NCI-H524 (cell line): ENCODE results near the gene GPR89A.
"Not testable (repeated sequence)": the region's sequence is repeated elsewhere in the genome, so short reads cannot be mapped to it uniquely, and the experiment has no call there.

Source experiments
- DNase-seq, 2 experiments: peaks; one replicate each; lab custom pipeline; 2025; lab: John Stamatoyannopoulos, UW

The GPR89A gene

DNA sequence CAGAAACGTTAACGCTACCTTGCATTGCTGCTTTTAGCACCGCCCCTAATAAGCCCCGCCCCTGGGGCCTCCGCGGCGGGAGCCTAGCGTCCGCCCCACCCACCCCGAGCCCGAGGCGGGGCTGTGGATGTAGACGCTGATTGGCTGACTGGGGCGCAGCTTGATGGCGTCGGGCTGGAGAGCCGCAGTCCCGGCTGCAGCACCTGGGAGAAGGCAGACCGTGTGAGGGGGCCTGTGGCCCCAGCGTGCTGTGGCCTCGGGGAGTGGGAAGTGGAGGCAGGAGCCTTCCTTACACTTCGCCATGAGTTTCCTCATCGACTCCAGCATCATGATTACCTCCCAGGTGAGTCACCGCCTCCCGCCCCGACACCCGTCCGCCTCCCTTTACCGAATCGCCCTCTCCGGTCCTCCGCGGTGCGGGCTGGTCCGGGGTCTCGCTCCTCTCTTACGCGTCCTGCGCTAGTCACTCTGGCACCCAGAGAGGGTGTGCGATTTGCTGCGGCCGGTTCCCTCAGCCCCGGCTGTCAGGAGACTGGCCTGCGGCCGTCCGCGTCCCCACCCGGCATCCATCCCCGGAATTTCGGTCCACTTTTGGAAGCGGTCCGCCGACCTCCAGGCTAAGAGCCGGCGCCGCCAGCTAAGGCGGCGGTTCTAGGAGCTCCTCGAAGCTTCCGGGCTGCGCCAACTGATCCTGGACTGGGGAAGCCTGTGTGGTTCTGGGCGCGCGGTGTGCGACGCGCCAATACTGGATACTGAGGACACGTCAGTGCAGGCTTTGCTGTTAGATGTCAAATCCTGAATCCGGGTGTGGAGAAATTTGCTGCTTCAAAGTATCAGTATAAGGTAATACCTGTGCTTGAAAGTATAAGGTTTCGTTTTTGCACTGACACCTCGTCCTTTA lies at the start of gene GPR89A:
Gene GPR89A, plus strand, starts transcription at position 156 of the 901 bp plus-strand sequence. Its CDS starts 146 bp downstream, at position 302.
- peak; percentile 81 to 87 for DNase-seq

- not testable (repeated sequence) for DNase-seq
Measured at GRCh38 chr1:145586820-145587219, 21.0 kb upstream of the GPR89A start.

GRCh38 chr1:145590806-145591205 lies 17.0 kb upstream of the GPR89A start:
- not testable (repeated sequence) for DNase-seq

- DNase-seq = not testable (repeated sequence)
Measured at GRCh38 chr1:145592347-145592746, 15.4 kb upstream of the GPR89A start.

DNA sequence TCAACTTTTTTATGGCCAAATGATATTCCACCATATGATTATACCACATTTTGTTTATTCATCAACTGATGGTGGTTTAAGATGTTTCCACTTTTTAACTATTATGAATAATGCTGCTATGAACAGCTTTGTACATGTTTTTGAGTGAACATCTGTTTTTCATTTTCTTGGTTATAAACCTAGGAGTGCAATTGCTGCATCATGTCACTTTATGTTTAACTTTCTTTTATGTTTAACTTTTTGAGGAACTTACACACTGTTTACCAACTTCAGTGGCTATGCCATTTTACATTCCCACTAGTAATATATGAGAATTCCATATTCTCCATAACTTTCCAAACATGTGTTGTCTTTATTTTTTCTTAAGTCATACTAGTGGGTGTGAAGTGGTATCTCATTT lies 12.4 kb upstream of the GPR89A start:
- DNase-seq = not testable (repeated sequence)

DNA sequence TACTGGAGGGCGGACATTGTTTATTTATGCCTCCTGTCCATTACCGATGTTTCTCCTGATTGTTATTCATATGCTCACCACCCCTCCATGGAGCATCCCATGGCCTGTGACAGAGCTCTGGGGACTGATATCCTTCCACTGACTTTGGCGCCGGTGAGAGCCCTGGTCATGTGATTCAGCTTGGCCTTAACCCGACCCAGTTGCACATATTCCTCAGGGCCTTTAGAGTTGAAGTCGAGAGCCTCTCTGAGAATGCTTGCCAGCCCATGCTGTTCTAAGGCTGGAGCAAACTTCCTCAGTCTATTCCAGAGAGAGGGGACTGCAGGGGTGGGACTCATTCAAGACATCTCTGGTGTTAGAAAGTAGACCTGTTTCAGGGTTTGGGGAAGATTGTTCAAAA lies 11.6 kb upstream of the GPR89A start:
- not testable (repeated sequence) for DNase-seq

DNA sequence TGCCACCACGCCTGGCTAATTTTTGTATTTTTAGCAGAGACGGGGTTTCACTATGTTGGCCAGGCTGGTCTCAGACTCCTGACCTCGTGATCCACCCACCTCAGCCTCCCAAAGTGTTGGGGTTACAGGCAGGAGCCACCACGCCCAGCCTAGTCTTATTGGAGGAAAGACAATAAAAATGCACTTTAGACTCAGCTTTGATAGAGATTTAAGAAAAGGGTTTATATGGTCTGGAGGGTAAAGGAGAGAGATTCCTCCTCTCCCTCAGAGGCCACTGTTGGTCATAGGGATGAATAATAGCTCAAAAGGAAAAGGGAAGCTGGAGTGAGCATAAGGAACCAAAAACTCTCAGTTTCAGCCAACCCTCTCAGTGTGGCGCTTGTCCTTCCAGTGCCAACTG lies 8.4 kb upstream of the GPR89A start:
- not testable (repeated sequence) for DNase-seq

DNA sequence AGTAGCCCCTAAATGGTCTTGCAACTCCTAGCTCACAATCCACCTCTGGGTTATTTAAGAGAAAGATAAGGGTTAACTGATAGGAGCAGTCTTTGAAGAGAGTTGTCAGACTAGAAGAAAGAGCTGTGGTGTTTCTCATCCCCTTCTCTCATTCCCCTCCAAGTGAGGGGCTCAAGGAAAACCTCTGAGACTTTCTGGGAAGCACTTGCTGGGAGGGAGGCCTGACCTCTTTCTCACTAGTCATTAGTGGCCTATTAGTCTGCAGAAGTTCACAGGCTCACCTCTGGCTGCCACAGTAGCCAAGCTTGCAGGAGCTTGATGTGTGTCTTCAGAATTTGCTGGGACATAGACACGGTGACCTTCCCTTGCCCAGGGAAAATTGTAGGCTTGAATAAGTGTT lies 6.2 kb upstream of the GPR89A start:
- no peak for DNase-seq

GRCh38 chr1:145606840-145607239 lies 948 bp upstream of the GPR89A start:
- not testable (repeated sequence) for DNase-seq

DNA sequence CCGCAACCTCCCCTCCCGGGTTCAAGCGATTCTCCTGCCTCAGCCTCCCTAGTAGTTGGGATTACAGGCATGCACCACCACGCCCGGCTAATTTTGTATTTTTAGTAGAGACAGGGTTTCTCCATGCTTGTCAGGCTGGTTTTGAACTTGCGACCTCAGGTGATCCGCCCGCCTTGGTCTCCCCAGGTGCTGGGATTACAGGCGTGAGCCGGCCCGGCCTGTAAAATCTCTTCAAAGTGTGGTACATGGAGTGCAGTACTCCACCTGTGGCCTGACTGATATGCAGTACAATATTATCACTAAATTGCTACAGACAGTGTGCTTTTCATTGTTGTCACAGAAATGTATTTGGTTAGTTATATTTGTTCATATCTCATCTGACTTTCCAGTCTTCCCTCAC lies 499 bp upstream of the GPR89A start:
- not testable (repeated sequence) for DNase-seq

DNA sequence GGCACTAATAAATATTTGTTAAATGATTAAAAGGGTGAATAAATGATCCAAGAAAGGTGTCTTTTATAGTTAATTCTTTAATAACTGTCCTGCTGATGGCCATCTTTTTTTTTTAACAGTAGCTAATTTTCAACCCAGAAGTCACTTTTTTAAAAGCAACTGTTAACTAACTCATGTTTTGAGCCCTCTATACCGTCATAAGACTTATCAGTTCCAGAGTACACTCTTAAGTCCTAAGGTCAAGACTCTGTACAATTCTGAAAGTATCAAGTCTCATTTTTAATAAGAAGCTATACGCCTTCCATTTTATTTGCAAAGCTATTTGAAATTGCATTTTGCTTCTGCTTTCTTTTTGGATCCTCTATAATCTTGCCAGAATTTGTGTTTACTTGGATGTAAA lies 3.0 kb downstream of the GPR89A start:
- not testable (repeated sequence) for DNase-seq

- not testable (repeated sequence) for DNase-seq
Measured at GRCh38 chr1:145620073-145620472, 12.3 kb downstream of the GPR89A start.

GRCh38 chr1:145622177-145622576 lies 14.4 kb downstream of the GPR89A start:
- DNase-seq = not testable (repeated sequence)

- not testable (repeated sequence) for DNase-seq
Measured at GRCh38 chr1:145636237-145636636, 28.4 kb downstream of the GPR89A start.

- not testable (repeated sequence) for DNase-seq
Measured at GRCh38 chr1:145641886-145642285, 34.1 kb downstream of the GPR89A start.

- not testable (repeated sequence) for DNase-seq
Measured at GRCh38 chr1:145643990-145644389, 36.2 kb downstream of the GPR89A start.

- DNase-seq = not testable (repeated sequence)
Measured at GRCh38 chr1:145656245-145656943, 48.6 kb downstream of the GPR89A start.

- DNase-seq = not testable (repeated sequence)
Measured at GRCh38 chr1:145662502-145662901, 54.7 kb downstream of the GPR89A start.

GRCh38 chr1:145665015-145665414 lies 57.2 kb downstream of the GPR89A start:
- DNase-seq = not testable (repeated sequence)

DNA sequence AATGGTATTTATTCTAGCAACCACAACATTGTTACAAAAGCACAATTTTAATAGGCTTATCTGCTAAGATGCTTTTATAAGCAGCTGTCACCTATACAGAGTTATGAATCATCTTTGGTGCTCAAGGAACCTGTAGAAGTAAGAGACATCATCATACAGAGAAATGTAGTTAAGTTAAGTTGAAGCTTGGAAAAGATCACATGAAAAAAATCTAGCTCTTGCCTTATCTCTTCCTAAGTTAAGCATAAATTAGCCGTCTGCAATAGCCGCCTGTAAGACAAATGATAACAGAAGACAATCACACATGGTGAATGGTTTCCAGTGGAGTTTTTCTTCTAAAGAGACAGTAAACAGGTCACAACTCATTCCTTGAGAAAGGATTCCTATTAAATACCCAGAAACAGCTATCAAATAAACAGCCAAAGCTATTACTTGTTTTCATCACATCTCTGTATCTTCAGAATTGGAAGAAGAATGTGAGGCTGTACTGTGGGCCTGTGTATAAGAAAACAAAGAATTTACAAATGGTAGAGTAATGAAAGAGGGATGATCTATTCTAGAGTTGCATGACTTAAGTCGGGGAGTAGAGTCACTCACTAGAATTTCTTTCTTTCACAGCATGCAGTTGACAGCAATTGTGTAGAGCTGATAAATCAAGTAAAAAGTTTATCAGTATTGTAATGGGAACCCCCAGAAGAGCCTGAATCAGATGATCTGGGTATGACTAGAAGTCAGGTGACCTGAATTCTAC lies 63.4 kb downstream of the GPR89A start:
- DNase-seq = not testable (repeated sequence)

- DNase-seq = not testable (repeated sequence)
Measured at GRCh38 chr1:145673217-145673616, 65.4 kb downstream of the GPR89A start.

- DNase-seq = not testable (repeated sequence)
Measured at GRCh38 chr1:145684858-145685257, 77.1 kb downstream of the GPR89A start.
